ENCODE results near the gene DCAF10.
A peak's percentile ranks its signal among the peaks of the same experiment; 100 is the strongest.

DCAF10 gene

GRCh38 chr9:37839496-37840461, 39.2 kb downstream of the DCAF10 start:
- TF ChIP-seq, protein P1, sequence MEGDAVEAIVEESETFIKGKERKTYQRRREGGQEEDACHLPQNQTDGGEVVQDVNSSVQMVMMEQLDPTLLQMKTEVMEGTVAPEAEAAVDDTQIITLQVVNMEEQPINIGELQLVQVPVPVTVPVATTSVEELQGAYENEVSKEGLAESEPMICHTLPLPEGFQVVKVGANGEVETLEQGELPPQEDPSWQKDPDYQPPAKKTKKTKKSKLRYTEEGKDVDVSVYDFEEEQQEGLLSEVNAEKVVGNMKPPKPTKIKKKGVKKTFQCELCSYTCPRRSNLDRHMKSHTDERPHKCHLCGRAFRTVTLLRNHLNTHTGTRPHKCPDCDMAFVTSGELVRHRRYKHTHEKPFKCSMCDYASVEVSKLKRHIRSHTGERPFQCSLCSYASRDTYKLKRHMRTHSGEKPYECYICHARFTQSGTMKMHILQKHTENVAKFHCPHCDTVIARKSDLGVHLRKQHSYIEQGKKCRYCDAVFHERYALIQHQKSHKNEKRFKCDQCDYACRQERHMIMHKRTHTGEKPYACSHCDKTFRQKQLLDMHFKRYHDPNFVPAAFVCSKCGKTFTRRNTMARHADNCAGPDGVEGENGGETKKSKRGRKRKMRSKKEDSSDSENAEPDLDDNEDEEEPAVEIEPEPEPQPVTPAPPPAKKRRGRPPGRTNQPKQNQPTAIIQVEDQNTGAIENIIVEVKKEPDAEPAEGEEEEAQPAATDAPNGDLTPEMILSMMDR (conservative IDR thresholded peaks at IDR 0.05; ENCODE audit: low read length): no peak
- H3K4me3 ChIP-seq (ENCODE audit: low read length): no peak overlapping the region
- peak; percentile 5 for DNase-seq (ENCODE audit: low read depth)

GRCh38 chr9:37840560-37841194, 40.1 kb downstream of the DCAF10 start:
- H3K4me3 ChIP-seq (ENCODE audit: low read length): no peak overlapping the region
- peak; percentile 55 for DNase-seq (ENCODE audit: low read depth)
- TF ChIP-seq, protein P1 (conservative IDR thresholded peaks at IDR 0.05; ENCODE audit: low read length): no peak

- no peak overlapping the region for H3K4me3 ChIP-seq (ENCODE audit: low read length)
- no peak for DNase-seq (ENCODE audit: low read depth)
- TF ChIP-seq, protein P1 (conservative IDR thresholded peaks at IDR 0.05; ENCODE audit: low read length): no peak
These were observed 51.6 kb downstream of the DCAF10 start for GRCh38 chr9:37852222-37852621.

DNA sequence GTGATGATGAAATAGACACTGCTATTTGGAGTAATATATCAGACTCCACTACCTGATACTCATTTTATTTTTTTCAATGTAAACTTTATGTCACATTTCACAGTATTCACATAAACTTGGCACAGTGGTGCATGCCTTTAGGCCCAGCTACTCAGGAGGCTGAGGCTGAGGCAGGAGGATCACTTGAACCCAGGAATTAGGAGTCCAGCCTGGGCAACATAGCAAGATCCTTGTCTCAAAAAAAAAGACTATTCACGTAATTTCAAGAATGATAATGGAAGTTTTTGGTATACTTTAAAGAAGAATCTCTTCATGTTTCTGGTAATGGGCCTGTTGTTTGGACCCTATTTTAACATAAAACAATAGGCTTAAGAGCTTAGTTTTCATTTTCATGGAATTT, 56.0 kb downstream of the DCAF10 start:
- no peak for DNase-seq (ENCODE audit: low read depth)
- TF ChIP-seq, protein P1 (conservative IDR thresholded peaks at IDR 0.05; ENCODE audit: low read length): no peak
- H3K4me3 ChIP-seq (ENCODE audit: low read length): no peak overlapping the region

DNA sequence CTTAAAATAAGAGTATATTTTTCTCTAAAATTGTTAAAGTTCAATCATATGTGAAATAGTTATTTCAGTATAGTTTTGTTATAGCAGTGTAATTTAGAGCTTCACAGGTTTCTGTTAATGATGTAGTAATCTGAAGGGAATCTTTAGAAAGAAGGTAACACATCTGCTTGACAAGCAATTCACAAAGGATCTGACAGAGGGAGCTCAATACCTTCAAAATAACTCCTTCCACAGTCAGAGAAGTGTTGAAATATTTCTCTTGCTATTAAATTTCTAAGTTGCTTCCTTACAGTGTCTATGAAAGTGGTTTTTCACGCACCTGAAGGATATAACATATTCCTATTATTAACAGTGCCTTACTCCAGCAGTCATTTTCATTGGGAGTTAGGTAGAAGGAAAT, 58.4 kb downstream of the DCAF10 start:
- peak; percentile 18 for DNase-seq (ENCODE audit: low read depth)
- no peak overlapping the region for H3K4me3 ChIP-seq (ENCODE audit: low read length)
- TF ChIP-seq, protein P1 (conservative IDR thresholded peaks at IDR 0.05; ENCODE audit: low read length): peak; percentile 32

- TF ChIP-seq, protein P1 (conservative IDR thresholded peaks at IDR 0.05; ENCODE audit: low read length): no peak
- no peak overlapping the region for H3K4me3 ChIP-seq (ENCODE audit: low read length)
- no peak for DNase-seq (ENCODE audit: low read depth)
These were observed 61.9 kb downstream of the DCAF10 start for GRCh38 chr9:37862530-37862929.
